NCI-H187 treated with DMSO at 0.1 percent for 48 hours (cell line): ENCODE results near the gene SCGB1C2.

ENCODE experiments used
- DNase-seq: peaks from one replicate; lab custom pipeline; 2025; lab: John Stamatoyannopoulos, UW

SCGB1C2 gene

GRCh38 chr17:172401-172800 lies 35.0 kb downstream of the SCGB1C2 start:
- no peak for DNase-seq

- no peak for DNase-seq
Measured at GRCh38 chr17:173166-173911, 36.0 kb downstream of the SCGB1C2 start.

GRCh38 chr17:177155-177554 lies 39.8 kb downstream of the SCGB1C2 start:
- DNase-seq = no peak

GRCh38 chr17:177762-178161 lies 40.4 kb downstream of the SCGB1C2 start:
- DNase-seq = no peak

- no peak for DNase-seq
Measured at GRCh38 chr17:178292-179065, 41.1 kb downstream of the SCGB1C2 start.

GRCh38 chr17:179066-179432 lies 41.7 kb downstream of the SCGB1C2 start:
- no peak for DNase-seq

- no peak for DNase-seq
Measured at GRCh38 chr17:179781-180380, 42.5 kb downstream of the SCGB1C2 start.

GRCh38 chr17:180381-181244 lies 43.2 kb downstream of the SCGB1C2 start:
- DNase-seq = no peak

GRCh38 chr17:181245-182049 lies 44.1 kb downstream of the SCGB1C2 start, which contains the start of gene DOC2B:
Gene DOC2B (minus strand): TSS chr17:181650. CDS start chr17:181479, 171 bp downstream.
- no peak for DNase-seq

- DNase-seq = no peak
Measured at GRCh38 chr17:182050-182751, 44.8 kb downstream of the SCGB1C2 start.

- DNase-seq = no peak
Measured at GRCh38 chr17:183021-183420, 45.7 kb downstream of the SCGB1C2 start.

GRCh38 chr17:185445-186138 lies 48.2 kb downstream of the SCGB1C2 start:
- no peak for DNase-seq

GRCh38 chr17:187130-187529 lies 49.8 kb downstream of the SCGB1C2 start:
- no peak for DNase-seq
